Muscle layer of duodenum (tissue), 2 donors: ENCODE measurements around the gene AKNA.

ENCODE experiments used
- H3K27ac ChIP-seq: one replicate; pipeline ENCODE4 v1.7.0; 2013; ENCODE audit warnings: mild to moderate bottlenecking, low read length
- H3K27me3 ChIP-seq: one replicate; pipeline ENCODE4 v1.7.0; 2013; ENCODE audit warnings: low read depth, mild to moderate bottlenecking, control low read depth, low read length
- H3K36me3 ChIP-seq, 2 donors: one replicate each; pipeline ENCODE4 v1.7.0; 2013; ENCODE audit warnings: low read length in 2 of 2, control low read depth in 1 of 2, mild to moderate bottlenecking in 1 of 2; ENCODE audit not compliant: insufficient read depth in 2 of 2, control insufficient read depth in 1 of 2
- H3K4me1 ChIP-seq, 2 donors: one replicate each; pipeline ENCODE4 v1.7.0; 2013; ENCODE audit warnings: low read length in 2 of 2, mild to moderate bottlenecking in 2 of 2, control low read depth in 1 of 2, moderate library complexity in 1 of 2; ENCODE audit not compliant: insufficient read depth in 2 of 2, control insufficient read depth in 1 of 2
- H3K4me3 ChIP-seq, 2 donors: one replicate each; pipeline ENCODE4 v1.7.0; 2013; ENCODE audit warnings: low read length in 2 of 2, low read depth in 1 of 2, mild to moderate bottlenecking in 1 of 2
- H3K9me3 ChIP-seq, 2 donors: one replicate each; pipeline ENCODE4 v1.7.0; 2013; ENCODE audit warnings: low read length in 2 of 2, control low read depth in 1 of 2, mild to moderate bottlenecking in 1 of 2; ENCODE audit not compliant: control insufficient read depth in 1 of 2
- donor health status: healthy.

Gene AKNA

DNA sequence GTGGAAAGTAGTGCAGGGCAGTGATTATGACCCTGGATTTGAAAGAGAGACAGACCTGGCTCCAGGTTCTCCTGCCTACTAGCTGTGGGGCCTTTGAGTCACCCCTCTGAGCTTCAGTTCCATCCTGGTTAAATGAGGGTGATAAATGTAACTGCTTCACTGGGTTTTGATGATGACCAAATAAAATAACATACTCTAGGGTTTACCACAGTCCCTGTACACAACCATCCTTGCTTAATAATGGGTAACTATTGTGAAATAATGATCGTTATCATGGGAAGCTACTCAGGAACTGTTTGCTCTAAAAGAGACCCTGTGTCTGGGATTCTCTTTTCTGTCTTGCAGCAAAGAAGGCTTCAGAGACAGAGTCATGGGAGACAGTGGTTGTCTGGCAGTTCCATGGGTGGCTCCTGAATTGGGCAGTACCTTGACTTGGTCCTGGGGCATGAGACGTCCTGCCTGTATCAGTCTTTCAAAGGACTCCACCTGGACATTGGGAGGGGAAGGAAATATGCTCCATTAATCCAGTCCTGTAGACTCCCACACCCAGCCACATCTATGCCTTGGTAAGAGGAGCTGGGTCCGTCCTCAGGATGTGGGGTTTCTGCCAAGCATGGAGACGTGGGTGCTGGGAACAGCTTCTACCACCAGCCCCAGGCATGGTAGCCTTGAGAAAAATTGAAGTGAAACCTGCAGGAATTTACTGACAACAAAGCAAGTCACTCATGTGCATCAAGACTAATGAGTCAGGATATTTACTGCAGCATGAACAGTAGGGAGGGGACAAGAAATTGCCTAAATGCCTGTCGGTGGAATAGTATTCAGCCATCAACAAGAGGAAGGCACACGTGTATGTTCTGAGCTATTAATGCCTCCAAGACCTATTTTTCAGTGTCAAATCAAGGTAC is 23.4 kb downstream of the AKNA start:
- Histone ChIP-seq H3K36me3 (peaks cover 71 to 82% of the 10 kb centered on the region in 2 donors), H3K9me3 (no peaks in the 10 kb centered on the region), H3K4me1 (no peaks in the 10 kb centered on the region), H3K27me3 (no peaks in the 10 kb centered on the region), H3K27ac (no peak overlapping the region), H3K4me3 (no peak overlapping the region)

DNA sequence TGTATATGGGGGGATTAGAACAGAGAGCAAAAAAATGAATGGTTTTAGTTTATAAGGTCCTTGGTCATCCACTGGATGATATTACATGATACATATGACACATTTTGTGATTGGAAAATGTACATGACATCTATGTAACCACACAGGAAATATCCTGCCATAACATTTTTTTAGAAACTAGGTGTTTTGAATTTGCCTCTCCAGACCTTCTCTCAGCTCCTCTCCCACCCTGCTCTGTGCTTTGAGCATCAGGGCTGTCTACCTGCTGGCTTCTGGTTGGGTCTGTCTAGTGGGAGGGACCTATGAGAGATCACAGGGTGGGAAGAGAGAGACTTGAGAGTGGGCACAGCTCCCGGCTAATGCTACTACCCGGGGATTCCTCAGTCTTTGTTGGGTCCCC is 24.4 kb downstream of the AKNA start:
- no peaks in the 10 kb centered on the region for H3K9me3 ChIP-seq
- no peaks in the 10 kb centered on the region for H3K4me1 ChIP-seq
- no peak overlapping the region for H3K27ac ChIP-seq
- peaks cover 77 to 89% of the 10 kb centered on the region in 2 donors for H3K36me3 ChIP-seq
- H3K27me3 ChIP-seq, result no peaks in the 10 kb centered on the region
- H3K4me3 ChIP-seq, result no peak overlapping the region

DNA sequence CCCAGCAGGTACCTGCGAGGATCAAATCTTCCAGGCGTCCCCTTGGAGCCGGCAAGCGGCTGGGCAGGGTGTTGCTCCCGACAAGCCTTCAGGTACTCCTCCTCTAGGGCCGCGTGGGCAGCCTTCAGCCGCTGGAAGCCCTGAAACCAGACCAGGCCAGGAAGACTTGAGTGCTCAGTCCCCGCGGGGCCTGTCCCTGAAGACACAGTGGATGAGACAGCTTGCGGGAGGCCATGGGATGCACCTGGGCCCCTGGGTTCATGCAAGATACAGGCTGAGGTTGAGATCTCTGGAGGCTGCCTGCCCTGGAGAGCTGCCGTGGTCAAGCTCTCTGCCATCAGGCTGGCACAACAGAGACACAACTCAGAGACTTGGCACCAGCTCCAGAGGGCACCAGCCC is 25.4 kb downstream of the AKNA start:
- Histone ChIP-seq H3K9me3 (no peaks in the 10 kb centered on the region), H3K4me1 (no peaks in the 10 kb centered on the region), H3K27ac (no peak overlapping the region), H3K36me3 (peaks cover 77 to 89% of the 10 kb centered on the region in 2 donors), H3K4me3 (no peak overlapping the region), H3K27me3 (no peaks in the 10 kb centered on the region)

DNA sequence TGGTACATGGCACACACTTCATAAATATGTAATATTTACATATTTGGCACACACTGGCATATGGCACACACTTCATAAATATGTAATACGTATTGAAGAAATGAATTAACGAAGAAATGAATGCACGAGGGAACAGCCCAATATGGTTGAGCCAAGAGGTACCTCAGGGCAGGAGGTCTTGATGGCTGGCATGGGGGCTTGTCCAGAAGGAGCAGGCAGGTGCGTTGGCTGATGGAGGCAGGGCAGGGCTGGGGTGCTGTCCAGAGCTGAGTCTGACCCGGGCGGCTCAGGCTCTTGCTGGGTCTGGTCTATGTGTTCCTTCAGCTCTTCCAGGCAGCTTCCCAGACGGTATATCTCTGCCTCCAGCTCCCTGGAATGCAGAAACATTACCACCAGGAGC is 26.2 kb downstream of the AKNA start:
- no peaks in the 10 kb centered on the region for H3K27me3 ChIP-seq
- peaks cover 80 to 89% of the 10 kb centered on the region in 2 donors for H3K36me3 ChIP-seq
- H3K9me3 ChIP-seq, result no peaks in the 10 kb centered on the region
- no peak overlapping the region for H3K27ac ChIP-seq
- no peaks in the 10 kb centered on the region for H3K4me1 ChIP-seq
- no peak overlapping the region for H3K4me3 ChIP-seq

DNA sequence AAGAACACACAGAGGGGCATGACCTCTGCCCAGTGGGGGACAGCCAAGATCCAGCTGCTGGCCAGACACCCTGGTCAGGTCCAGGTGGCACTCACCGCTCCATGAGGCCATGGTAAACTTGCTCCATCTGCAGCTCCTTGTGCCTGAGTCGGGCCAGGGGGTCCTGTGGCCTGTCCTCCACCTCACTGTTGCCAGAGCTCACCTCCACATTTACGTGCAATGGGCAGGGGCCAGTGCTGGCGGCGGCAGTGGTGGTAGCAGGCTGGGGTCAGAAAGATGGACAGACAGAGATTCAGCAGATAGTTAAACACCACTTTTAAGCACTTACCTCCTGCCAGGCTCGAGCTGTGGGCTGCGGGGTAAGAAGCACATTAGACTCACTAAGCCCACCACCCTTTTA is 28.0 kb downstream of the AKNA start:
- H3K27me3 ChIP-seq, result no peaks in the 10 kb centered on the region
- no peaks in the 10 kb centered on the region for H3K9me3 ChIP-seq
- H3K4me1 ChIP-seq, result no peaks in the 10 kb centered on the region
- peaks cover 90 to 94% of the 10 kb centered on the region in 2 donors for H3K36me3 ChIP-seq
- no peak overlapping the region for H3K4me3 ChIP-seq
- H3K27ac ChIP-seq, result no peak overlapping the region

DNA sequence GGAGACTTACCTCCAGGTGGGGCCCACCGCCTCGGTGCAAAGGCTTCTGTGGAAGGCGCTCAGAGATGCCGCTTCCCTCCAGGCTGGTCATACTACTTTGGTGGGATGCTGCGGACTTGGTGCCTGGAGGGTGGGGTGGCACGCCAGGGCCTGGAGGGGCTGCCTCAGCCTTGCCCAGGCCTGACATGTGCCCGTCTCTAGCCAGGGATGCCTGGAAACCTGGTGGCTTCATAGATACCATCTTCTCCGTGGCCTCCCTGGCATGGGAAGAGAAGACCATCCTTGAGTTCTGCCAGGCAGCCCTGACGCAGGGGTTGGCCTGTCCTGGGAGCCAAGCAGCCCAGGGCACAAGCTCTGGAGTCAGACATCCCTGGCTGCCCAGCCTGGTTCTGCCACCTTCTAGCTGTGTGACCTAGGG is 29.9 kb downstream of the AKNA start:
- H3K27ac ChIP-seq, result no peak overlapping the region
- no peak overlapping the region for H3K4me3 ChIP-seq
- H3K4me1 ChIP-seq, result no peaks in the 10 kb centered on the region
- H3K27me3 ChIP-seq, result no peaks in the 10 kb centered on the region
- H3K36me3 ChIP-seq, result peaks cover 75% of the 10 kb centered on the region in 2 donors
- no peaks in the 10 kb centered on the region for H3K9me3 ChIP-seq

DNA sequence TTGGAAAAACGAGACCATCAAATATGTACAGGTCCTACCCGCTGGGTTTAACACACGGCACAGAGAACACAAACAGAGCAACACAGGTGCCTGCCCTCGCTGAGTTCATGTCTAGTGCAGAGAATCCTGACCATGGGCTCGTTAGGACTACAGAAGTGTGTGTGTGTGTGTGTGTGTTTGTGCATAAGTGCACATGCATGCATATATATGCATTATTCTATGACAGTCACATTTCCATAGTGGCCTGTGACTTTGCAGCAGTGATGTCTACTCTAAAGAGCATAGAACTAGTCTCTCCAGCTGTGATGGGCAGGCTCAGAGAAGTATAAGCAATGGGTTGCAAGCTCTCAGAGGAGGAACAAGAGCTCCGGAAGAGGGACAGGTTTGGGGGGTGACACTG is 30.4 kb downstream of the AKNA start:
- no peaks in the 10 kb centered on the region for H3K4me1 ChIP-seq
- no peaks in the 10 kb centered on the region for H3K27me3 ChIP-seq
- H3K9me3 ChIP-seq, result no peaks in the 10 kb centered on the region
- H3K4me3 ChIP-seq, result no peak overlapping the region
- H3K36me3 ChIP-seq, result peaks cover 70 to 71% of the 10 kb centered on the region in 2 donors
- no peak overlapping the region for H3K27ac ChIP-seq

DNA sequence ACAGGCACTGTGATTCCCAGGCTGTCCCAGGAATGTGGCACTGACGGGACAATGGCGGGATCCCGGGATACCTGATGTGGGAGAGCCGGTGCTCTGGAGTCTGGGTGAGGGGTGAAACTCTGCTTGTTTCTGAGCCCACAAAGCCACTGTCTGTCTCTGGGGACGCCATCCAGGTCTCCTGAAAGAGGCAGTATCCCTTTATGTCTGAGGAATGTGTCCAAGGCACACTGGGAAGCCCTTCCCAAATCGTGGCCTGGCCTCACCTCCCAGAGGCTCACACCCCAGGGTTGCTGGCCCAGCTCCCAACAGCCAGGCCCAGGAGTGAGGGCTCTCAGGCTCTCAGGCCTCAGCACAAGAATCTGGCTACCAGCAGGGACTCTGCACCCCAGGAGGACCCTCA is 31.0 kb downstream of the AKNA start:
- H3K36me3 ChIP-seq, result peaks cover 64 to 71% of the 10 kb centered on the region in 2 donors
- H3K27me3 ChIP-seq, result no peaks in the 10 kb centered on the region
- H3K4me3 ChIP-seq, result no peak overlapping the region
- H3K4me1 ChIP-seq, result no peaks in the 10 kb centered on the region
- H3K9me3 ChIP-seq, result no peaks in the 10 kb centered on the region
- H3K27ac ChIP-seq, result no peak overlapping the region

DNA sequence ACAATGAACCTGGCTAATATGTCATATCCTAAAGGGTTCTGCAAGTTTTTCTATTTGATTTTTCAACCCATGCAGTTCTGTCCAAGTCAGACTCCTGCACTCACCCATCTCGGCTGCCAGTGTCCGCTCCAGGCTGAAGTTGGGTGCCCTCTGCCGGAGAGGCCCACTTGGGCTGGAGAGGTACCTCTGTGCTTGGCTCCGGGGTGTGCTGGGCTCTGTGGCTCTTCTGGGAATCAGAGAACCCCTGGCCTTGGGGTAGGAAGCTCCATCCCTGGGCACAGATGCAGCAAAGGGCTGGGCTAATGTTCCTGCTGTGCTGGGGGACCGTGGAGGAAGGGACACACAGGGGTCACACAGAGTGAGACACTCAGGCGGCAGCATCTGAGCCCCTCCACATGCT is 32.0 kb downstream of the AKNA start:
- Histone ChIP-seq H3K36me3 (peaks cover 60 to 69% of the 10 kb centered on the region in 2 donors), H3K4me1 (no peaks in the 10 kb centered on the region), H3K27ac (no peak overlapping the region), H3K9me3 (no peaks in the 10 kb centered on the region), H3K27me3 (no peaks in the 10 kb centered on the region), H3K4me3 (no peak overlapping the region)

DNA sequence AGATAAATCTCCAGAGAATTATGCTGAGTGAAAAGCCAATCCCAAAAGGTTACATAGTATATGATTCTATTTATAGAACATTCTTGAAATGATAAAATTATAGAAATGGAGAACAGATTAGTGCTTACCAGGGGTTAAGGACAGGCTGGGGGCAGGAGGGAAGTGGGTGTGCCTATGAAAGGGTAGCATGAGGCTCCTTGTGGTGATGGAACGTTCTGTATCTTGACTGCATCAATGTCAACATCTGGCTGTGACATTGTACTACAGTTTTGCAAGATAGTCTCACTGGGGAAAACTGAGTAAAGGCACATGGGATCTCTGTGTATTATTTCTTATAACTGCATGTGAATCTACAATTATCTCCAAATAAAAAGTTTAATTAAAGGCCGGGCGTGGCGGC is 35.9 kb downstream of the AKNA start:
- H3K4me1 ChIP-seq, result peaks cover 0 to 19% of the 10 kb centered on the region in 2 donors
- H3K27ac ChIP-seq, result no peak overlapping the region
- H3K4me3 ChIP-seq, result no peak overlapping the region
- no peaks in the 10 kb centered on the region for H3K27me3 ChIP-seq
- peaks cover 58 to 65% of the 10 kb centered on the region in 2 donors for H3K36me3 ChIP-seq
- H3K9me3 ChIP-seq, result no peaks in the 10 kb centered on the region

DNA sequence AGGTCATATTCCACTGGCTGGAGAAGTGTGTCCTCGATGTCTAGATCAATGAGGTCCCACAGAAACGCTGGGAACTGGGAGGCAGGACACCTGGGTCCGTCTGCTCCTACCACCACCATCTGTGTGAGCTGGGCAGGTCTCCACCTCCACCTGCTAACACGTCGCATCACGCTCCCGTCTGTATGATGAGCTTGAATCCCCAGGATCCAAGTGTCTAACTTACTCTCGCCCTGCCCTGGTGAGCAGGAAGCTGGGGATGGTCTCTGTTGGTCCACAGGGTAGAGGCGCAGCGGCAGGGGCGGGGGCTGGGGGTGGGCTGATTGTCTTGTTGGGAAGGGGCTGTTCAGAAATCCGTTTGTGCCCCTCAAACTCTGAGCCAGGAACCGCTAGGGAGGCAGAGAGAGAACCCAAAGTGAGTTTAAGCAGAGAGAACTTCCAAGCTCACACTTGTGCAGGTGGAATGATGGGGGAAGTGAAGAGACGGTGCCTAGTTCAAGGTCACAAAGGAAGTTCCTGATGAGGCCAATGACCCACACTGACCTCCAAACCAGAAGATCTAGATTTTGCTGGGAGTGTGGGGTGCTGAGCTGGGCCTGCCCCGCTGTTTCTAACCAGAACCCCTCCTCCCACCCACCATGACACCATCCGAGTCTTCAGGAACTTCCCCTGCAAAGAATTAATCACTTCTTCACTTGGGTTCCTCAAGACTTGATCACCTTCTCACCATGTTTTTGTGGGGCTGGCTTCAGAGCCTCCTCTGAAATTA is 37.0 kb downstream of the AKNA start:
- no peaks in the 10 kb centered on the region for H3K9me3 ChIP-seq
- no peak overlapping the region for H3K27ac ChIP-seq
- H3K36me3 ChIP-seq, result peaks cover 59 to 66% of the 10 kb centered on the region in 2 donors
- peaks cover 0 to 19% of the 10 kb centered on the region in 2 donors for H3K4me1 ChIP-seq
- no peaks in the 10 kb centered on the region for H3K27me3 ChIP-seq
- no peak overlapping the region for H3K4me3 ChIP-seq
